RWPE2 (cell line): ENCODE results near the gene BMX.
A peak's percentile ranks its signal among the peaks of the same experiment; 100 is the strongest.

Source experiments
- ATAC-seq: fragments of 200-7000 bp; cut with Tn5 transposase; 3 replicates; pipeline ENCODE4 v1.9.1; 2021; ENCODE audit warnings: low read depth
- DNase-seq: peaks from one replicate; pipeline ENCODE4 v3.0.0-alpha.2; 2020; ENCODE audit warnings: low spot score
- H3K27ac ChIP-seq: fragments of 450-650 bp; 2 replicates; pipeline ENCODE4 v1.5.1; 2017; ENCODE audit warnings: mild to moderate bottlenecking; ENCODE audit not compliant: poor library complexity, severe bottlenecking
- H3K27me3 ChIP-seq: fragments of 250-450 bp; sonication (Bioruptor Pico); 2 replicates; pipeline ENCODE4 v1.5.1; 2021; ENCODE audit warnings: mild to moderate bottlenecking, moderate library complexity; ENCODE audit not compliant: insufficient read depth, poor library complexity, severe bottlenecking
- H3K36me3 ChIP-seq: fragments of 250-450 bp; sonication (Bioruptor Pico); 2 replicates; pipeline ENCODE4 v1.5.1; 2020; ENCODE audit warnings: low read depth, mild to moderate bottlenecking, moderate library complexity
- H3K4me1 ChIP-seq: fragments of 250-450 bp; sonication (Bioruptor Pico); 2 replicates; pipeline ENCODE4 v1.5.1; 2021; ENCODE audit warnings: mild to moderate bottlenecking, moderate library complexity; ENCODE audit not compliant: insufficient read depth, poor library complexity, severe bottlenecking
- H3K4me3 ChIP-seq: fragments of 250-450 bp; sonication (Bioruptor Pico); 2 replicates; pipeline ENCODE4 v1.5.1; 2021; ENCODE audit warnings: mild to moderate bottlenecking, moderate library complexity; ENCODE audit not compliant: severe bottlenecking
- H3K9me3 ChIP-seq: fragments of 250-450 bp; sonication (Bioruptor Pico); 2 replicates; pipeline ENCODE4 v1.5.1; 2021; ENCODE audit warnings: mild to moderate bottlenecking, moderate library complexity; ENCODE audit not compliant: severe bottlenecking
- CTCF ChIP-seq: fragments of 450-650 bp; IDR thresholded peaks from one replicate; pipeline ENCODE4 v1.5.1; 2017; ENCODE audit warnings: mild to moderate bottlenecking, moderate library complexity; ENCODE audit not compliant: poor library complexity, severe bottlenecking

BMX gene

GRCh38 chrX:15511563-15511962, 11.0 kb downstream of the BMX start:
- no peaks in the 10 kb centered on the region for H3K9me3 ChIP-seq
- DNase-seq = no peak
- no peaks in the 10 kb centered on the region for H3K27me3 ChIP-seq
- H3K4me1 ChIP-seq = no peaks in the 10 kb centered on the region
- ATAC-seq = no peak
- H3K4me3 ChIP-seq = no peak overlapping the region
- H3K36me3 ChIP-seq = no peaks in the 10 kb centered on the region
- TF ChIP-seq CTCF = no peak
- H3K27ac ChIP-seq = no peak overlapping the region

GRCh38 chrX:15512401-15512965, 11.9 kb downstream of the BMX start:
- Histone ChIP-seq H3K36me3 (no peaks in the 10 kb centered on the region), H3K4me1 (no peaks in the 10 kb centered on the region), H3K4me3 (no peak overlapping the region), H3K27ac (no peak overlapping the region), H3K9me3 (no peaks in the 10 kb centered on the region), H3K27me3 (no peaks in the 10 kb centered on the region)
- peak; percentile 82 for ATAC-seq
- DNase-seq = no peak
- TF ChIP-seq CTCF = no peak

- Histone ChIP-seq H3K36me3 (no peaks in the 10 kb centered on the region), H3K27ac (no peak overlapping the region), H3K27me3 (no peaks in the 10 kb centered on the region), H3K9me3 (no peaks in the 10 kb centered on the region), H3K4me1 (no peaks in the 10 kb centered on the region), H3K4me3 (no peak overlapping the region)
- no peak for TF ChIP-seq CTCF
- ATAC-seq (no peak), DNase-seq (no peak)
Measured at GRCh38 chrX:15514279-15514678, 13.7 kb downstream of the BMX start.

GRCh38 chrX:15515931-15516330, 15.3 kb downstream of the BMX start:
- Histone ChIP-seq H3K27ac (no peak overlapping the region), H3K36me3 (no peaks in the 10 kb centered on the region), H3K9me3 (no peaks in the 10 kb centered on the region), H3K4me3 (no peak overlapping the region), H3K27me3 (no peaks in the 10 kb centered on the region), H3K4me1 (no peaks in the 10 kb centered on the region)
- ATAC-seq = no peak
- TF ChIP-seq CTCF = no peak
- no peak for DNase-seq

- Histone ChIP-seq H3K4me3 (no peak overlapping the region), H3K9me3 (no peaks in the 10 kb centered on the region), H3K27ac (no peak overlapping the region), H3K4me1 (no peaks in the 10 kb centered on the region), H3K27me3 (no peaks in the 10 kb centered on the region), H3K36me3 (no peaks in the 10 kb centered on the region)
- ATAC-seq (no peak), DNase-seq (no peak)
- TF ChIP-seq CTCF = no peak
Measured at GRCh38 chrX:15522464-15522863, 21.9 kb downstream of the BMX start.
